HEK293T (cell line): ENCODE data around the gene JTB.
"Not testable (repeated sequence)": the region's sequence is repeated elsewhere in the genome, so short reads cannot be mapped to it uniquely, and the experiment has no call there.

Source experiments
- CTCF ChIA-PET: fragments of 350-600 bp; formaldehyde crosslinking; extraction: SDS; loops from one replicate; lab custom pipeline; 2021; ENCODE audit warnings: antibody characterized with exemption, inconsistent platforms; lab: Yijun Ruan, JAX
- POLR2A ChIA-PET: fragments of 350-600 bp; formaldehyde crosslinking; extraction: SDS; loops from one replicate; lab custom pipeline; 2020; ENCODE audit warnings: antibody characterized with exemption, inconsistent platforms; lab: Yijun Ruan, JAX
- DNase-seq: peaks from one replicate; pipeline ENCODE4 v3.0.0; 2012; ENCODE audit warnings: mixed read lengths; ENCODE audit errors: extremely low spot score
- ARNT ChIP-seq: fragments of 450-650 bp; IDR thresholded peaks from 2 replicates; pipeline ENCODE4 v1.6.1; 2017; ENCODE audit warnings: mild to moderate bottlenecking
- BHLHE40 ChIP-seq: fragments of 450-650 bp; IDR thresholded peaks from 2 replicates; pipeline ENCODE4 v1.6.1; 2016; ENCODE audit warnings: mild to moderate bottlenecking, moderate library complexity, borderline replicate concordance
- CTBP1 ChIP-seq: fragments of 450-650 bp; IDR thresholded peaks from 2 replicates; pipeline ENCODE4 v1.6.1; 2016; ENCODE audit warnings: borderline replicate concordance
- ELF4 ChIP-seq: fragments of 450-650 bp; IDR thresholded peaks from 2 replicates; pipeline ENCODE4 v1.6.1; 2017; ENCODE audit warnings: antibody characterized with exemption
- FOXA1 ChIP-seq: fragments of 450-650 bp; IDR thresholded peaks from 2 replicates; pipeline ENCODE4 v1.6.1; 2016; ENCODE audit warnings: mild to moderate bottlenecking
- FOXK2 ChIP-seq: fragments of 450-650 bp; IDR thresholded peaks from 2 replicates; pipeline ENCODE4 v1.6.1; 2016; ENCODE audit warnings: mild to moderate bottlenecking
- FOXM1 ChIP-seq: fragments of 450-650 bp; IDR thresholded peaks from 2 replicates; pipeline ENCODE4 v1.6.1; 2017; ENCODE audit warnings: mild to moderate bottlenecking, borderline replicate concordance
- HDGF ChIP-seq: fragments of 450-650 bp; IDR thresholded peaks from 2 replicates; pipeline ENCODE4 v1.6.1; 2017; ENCODE audit warnings: antibody characterized with exemption, borderline replicate concordance
- L3MBTL2 ChIP-seq: fragments of 450-650 bp; conservative IDR thresholded peaks from 2 replicates; pipeline ENCODE4 v1.6.1; 2016; ENCODE audit warnings: mild to moderate bottlenecking
- LEF1 ChIP-seq: fragments of 450-650 bp; IDR thresholded peaks from 2 replicates; pipeline ENCODE4 v1.6.1; 2017; ENCODE audit warnings: mild to moderate bottlenecking, borderline replicate concordance
- NFRKB ChIP-seq: fragments of 450-650 bp; IDR thresholded peaks from 2 replicates; pipeline ENCODE4 v1.6.1; 2016; ENCODE audit warnings: mild to moderate bottlenecking, moderate library complexity
- SP1 ChIP-seq: fragments of 450-650 bp; IDR thresholded peaks from 2 replicates; pipeline ENCODE4 v1.6.1; 2017
- SUZ12 ChIP-seq: fragments of 450-650 bp; IDR thresholded peaks from 2 replicates; pipeline ENCODE4 v1.6.1; 2016; ENCODE audit warnings: mild to moderate bottlenecking
- TARDBP ChIP-seq: fragments of 450-650 bp; IDR thresholded peaks from 2 replicates; pipeline ENCODE4 v1.6.1; 2016
- ZNF384 ChIP-seq: fragments of 450-650 bp; IDR thresholded peaks from 2 replicates; pipeline ENCODE4 v1.6.1; 2016
- TF ChIP-seq, protein P1 (sequence below): fragments of 450-650 bp; IDR thresholded peaks from 2 replicates; pipeline ENCODE4 v1.6.1; 2016

The JTB gene

GRCh38 chr1:153990468-153991150 is 13.1 kb upstream of the JTB start, which contains the start of gene RPS27:
RPS27 (plus strand) TSS chr1:153990762; CDS start chr1:153990797, 35 bp downstream.
- ChIA-PET CTCF (interaction anchor here (0.6 kb wide), 1 partner anchor 148 kb away, joined by 3 read pairs; no protein-coding TSS in a partner anchor), POLR2A (interaction anchor here (0.6 to 7.2 kb wide), 80 partner anchors 10 to 425 kb away, joined by 3 to 106 read pairs (median 4); partner anchors contain the start of genes CHTOP, CREB3L4, CRTC2 and DENND4B)
- TF ChIP-seq ELF4: peak; percentile 99
- TF ChIP-seq LEF1: no peak
- TF ChIP-seq, protein P1, sequence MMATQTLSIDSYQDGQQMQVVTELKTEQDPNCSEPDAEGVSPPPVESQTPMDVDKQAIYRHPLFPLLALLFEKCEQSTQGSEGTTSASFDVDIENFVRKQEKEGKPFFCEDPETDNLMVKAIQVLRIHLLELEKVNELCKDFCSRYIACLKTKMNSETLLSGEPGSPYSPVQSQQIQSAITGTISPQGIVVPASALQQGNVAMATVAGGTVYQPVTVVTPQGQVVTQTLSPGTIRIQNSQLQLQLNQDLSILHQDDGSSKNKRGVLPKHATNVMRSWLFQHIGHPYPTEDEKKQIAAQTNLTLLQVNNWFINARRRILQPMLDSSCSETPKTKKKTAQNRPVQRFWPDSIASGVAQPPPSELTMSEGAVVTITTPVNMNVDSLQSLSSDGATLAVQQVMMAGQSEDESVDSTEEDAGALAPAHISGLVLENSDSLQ: peak; percentile 82; the same call in 1 of the 2 replicates
- TF ChIP-seq NFRKB: peak; percentile 66; the same call in 1 of the 2 replicates
- DNase-seq: peak; percentile 98

- DNase-seq: no peak
- CTCF ChIA-PET: interaction anchor here (0.7 to 3.0 kb wide), 9 partner anchors 10 to 189 kb away, joined by 3 to 16 read pairs (median 7); partner anchors contain the start of genes CREB3L4, DENND4B, JTB and SLC39A1
- TF ChIP-seq CTBP1 (no peak), ZNF384 (peak; percentile 71)
- POLR2A ChIA-PET: interaction anchor here (0.7 to 7.2 kb wide), 8 partner anchors 12 to 204 kb away, joined by 3 to 106 read pairs (median 16); partner anchors contain the start of genes CREB3L4, DENND4B, GATAD2B and JTB
Measured at GRCh38 chr1:153987621-153988020, 10.1 kb upstream of the JTB start.

- TF ChIP-seq CTBP1: no peak
- no peak for TF ChIP-seq ELF4
- no peak for TF ChIP-seq BHLHE40
- 0 out of 2 replicates have a peak, but pooled peaks have one; percentile 22 for TF ChIP-seq L3MBTL2
- no peak for TF ChIP-seq SUZ12
- no peak for TF ChIP-seq FOXK2
- TF ChIP-seq FOXA1: no peak
- no peak for TF ChIP-seq TARDBP
- ChIA-PET CTCF (interaction anchor here (0.6 to 3.0 kb wide), 21 partner anchors 8 to 633 kb away, joined by 3 to 16 read pairs (median 5); partner anchors contain the start of genes CREB3L4, DENND4B, GATAD2B and JTB), POLR2A (interaction anchor here (0.5 to 7.2 kb wide), 19 partner anchors 8 to 351 kb away, joined by 3 to 106 read pairs (median 4); partner anchors contain the start of genes CREB3L4, DENND4B, GATAD2B and JTB)
- peak; percentile 88 for DNase-seq
Measured at GRCh38 chr1:153985941-153986761, 8.7 kb upstream of the JTB start, which contains the start of gene RAB13. RAB13 (minus strand) TSS chr1:153986339; CDS start chr1:153986236, 103 bp downstream.

DNA sequence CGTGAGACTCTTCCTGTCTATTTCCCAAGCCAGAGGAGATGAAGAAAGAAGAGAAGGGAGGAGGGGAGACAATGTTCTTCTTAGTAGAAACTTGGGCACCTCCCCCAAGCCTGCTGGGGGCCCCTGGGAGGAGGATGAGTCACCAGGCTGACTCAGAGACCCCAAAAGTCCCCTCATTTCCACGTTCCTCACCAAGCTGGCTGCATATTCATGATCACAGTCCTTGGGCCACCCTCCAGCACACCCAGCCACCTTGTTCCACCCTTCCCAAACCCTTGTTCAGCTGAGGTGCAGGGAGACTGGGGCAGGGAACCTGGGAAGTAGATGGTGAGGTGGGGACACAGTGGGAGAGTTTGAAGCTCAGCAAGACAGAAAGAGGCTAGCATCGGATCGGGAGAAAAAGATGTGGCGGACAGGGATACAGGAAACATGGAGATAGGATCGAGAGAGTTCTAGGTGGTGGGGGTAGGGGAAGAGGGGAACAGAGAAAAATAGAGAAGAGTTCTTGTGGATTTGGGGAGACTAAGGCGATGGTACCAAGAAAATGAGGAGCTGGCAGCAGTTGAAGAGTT is 8.0 kb upstream of the JTB start:
- ChIA-PET POLR2A (interaction anchor here (0.8 to 7.2 kb wide), 11 partner anchors 9 to 202 kb away, joined by 3 to 106 read pairs (median 7); partner anchors contain the start of genes CREB3L4, DENND4B, JTB and SLC39A1), CTCF (interaction anchor here (0.9 to 3.0 kb wide), 6 partner anchors 17 to 477 kb away, joined by 3 to 16 read pairs (median 11); partner anchors contain the start of genes CREB3L4, DENND4B and GATAD2B)
- no peak for DNase-seq
- TF ChIP-seq L3MBTL2 (no peak), LEF1 (no peak), FOXM1 (no peak), NFRKB (no peak), SP1 (no peak), FOXK2 (no peak), HDGF (no peak)
- TF ChIP-seq, protein P1: no peak

DNA sequence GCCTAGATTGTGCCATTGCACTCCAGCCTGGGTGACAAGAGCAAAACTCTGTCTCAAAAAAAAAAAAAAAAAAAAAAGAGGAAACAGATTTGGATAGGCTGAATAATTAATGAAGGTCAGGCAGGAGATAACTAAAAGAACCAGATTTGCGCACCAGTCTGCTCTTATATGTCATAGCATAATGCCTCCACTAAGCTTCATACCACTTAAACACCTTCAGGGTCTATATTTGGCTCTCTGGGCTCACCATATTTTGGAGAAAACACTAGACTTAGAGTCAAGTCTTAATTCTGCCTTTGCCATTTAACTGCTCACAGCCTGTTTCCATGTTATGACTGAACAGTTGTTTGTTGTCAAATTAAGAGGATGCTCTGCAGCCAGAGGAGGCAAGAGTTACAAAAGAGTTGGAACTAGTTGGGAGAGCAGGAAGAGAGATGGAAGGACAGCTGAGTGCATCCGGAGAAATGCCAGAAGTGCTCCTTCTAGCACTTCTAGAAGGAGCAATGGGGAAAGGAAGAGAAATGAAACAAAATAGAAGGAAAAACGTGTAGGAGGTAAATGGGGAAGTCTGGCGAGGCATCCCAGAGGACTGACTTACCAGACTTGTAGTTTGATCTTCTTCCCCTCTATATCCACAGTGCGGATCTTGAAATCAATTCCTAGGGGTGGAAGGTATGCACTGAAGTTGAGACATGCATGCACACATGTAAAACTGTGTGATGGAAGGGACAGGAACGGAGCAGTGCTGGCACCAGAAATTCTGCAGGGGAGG is 6.8 kb upstream of the JTB start:
- no peak for DNase-seq
- TF ChIP-seq TARDBP: no peak
- no peak for TF ChIP-seq ELF4
- no peak for TF ChIP-seq FOXK2
- TF ChIP-seq CTBP1: no peak
- TF ChIP-seq SUZ12: no peak
- no peak for TF ChIP-seq ZNF384
- no peak for TF ChIP-seq LEF1
- no peak for TF ChIP-seq SP1
- no peak for TF ChIP-seq NFRKB
- TF ChIP-seq L3MBTL2: no peak
- TF ChIP-seq HDGF: no peak
- no peak for TF ChIP-seq FOXA1
- no peak for TF ChIP-seq BHLHE40
- TF ChIP-seq, protein P1: no peak
- no peak for TF ChIP-seq FOXM1
- TF ChIP-seq ARNT: no peak
- ChIA-PET CTCF (no interaction called here), POLR2A (interaction anchor here (0.8 to 7.2 kb wide), 4 partner anchors 8 to 62 kb away, joined by 3 to 106 read pairs (median 36); partner anchors contain the start of genes CREB3L4 and JTB)

- CTCF ChIA-PET, DNase-seq: not testable (repeated sequence)
- POLR2A ChIA-PET: interaction anchor here (1.9 kb wide), 1 partner anchor 14 kb away, joined by 14 read pairs; the partner anchor contains the start of gene CREB3L4
Measured at GRCh38 chr1:153981735-153982134, 4.3 kb upstream of the JTB start.

DNA sequence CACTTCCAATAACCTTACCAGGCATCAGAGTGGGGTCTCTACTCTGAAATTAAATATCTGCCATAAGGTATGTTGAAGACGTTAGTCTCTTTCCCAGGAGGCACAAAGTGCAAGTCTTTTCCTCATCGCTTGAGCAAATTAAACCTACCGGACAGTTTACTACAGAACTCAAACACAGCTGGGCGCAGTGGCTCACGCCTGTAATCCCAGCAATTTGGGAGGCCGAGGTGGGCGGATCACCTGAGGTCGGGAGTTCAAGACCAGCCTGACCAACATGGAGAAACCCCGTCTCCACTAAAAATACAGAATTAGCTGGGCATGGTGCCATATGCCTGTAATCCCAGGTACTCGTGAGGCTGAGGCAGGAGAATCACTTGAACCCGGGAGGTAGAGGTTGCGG is 1.6 kb upstream of the JTB start:
- POLR2A ChIA-PET: interaction anchor here (1.2 to 6.6 kb wide), 6 partner anchors 9 to 196 kb away, joined by 5 to 165 read pairs (median 48); partner anchors contain the start of genes CREB3L4, CRTC2, GATAD2B and RAB13
- CTCF ChIA-PET: interaction anchor here (2.1 kb wide), 1 partner anchor 8 kb away, joined by 7 read pairs; the partner anchor contains the start of gene RAB13
- DNase-seq: not testable (repeated sequence)
